DND-41 (cell line): ENCODE data around the gene ENAM.

Experiments used
- CTCF ChIP-seq: IDR thresholded peaks from 2 replicates; pipeline ENCODE4 v1.5.1; 2012; ENCODE audit warnings: borderline replicate concordance, low read length, moderate library complexity, mild to moderate bottlenecking; ENCODE audit not compliant: poor library complexity, severe bottlenecking; ENCODE audit errors: extremely low read depth
- EZH2 ChIP-seq: IDR thresholded peaks from 3 replicates; pipeline ENCODE4 v1.6.1; 2012; ENCODE audit warnings: borderline replicate concordance, low read depth, mild to moderate bottlenecking, moderate library complexity, low read length, inconsistent platforms; ENCODE audit not compliant: severe bottlenecking

- TF ChIP-seq CTCF, result no peak
- TF ChIP-seq EZH2, result no peak
These were observed 37.8 kb downstream of the ENAM start, which contains the start of gene JCHAIN for GRCh38 chr4:70666369-70666768.
